ENCODE data around the gene MTHFD1L. TPM values are rescaled to one million over a fixed set of nuclear protein-coding genes. Genes with fewer than 3 reads are reported as not detected.

Gene MTHFD1L
- total RNA-seq, 2 experiments from 2014 or later = 155 to 158 TPM

DNA sequence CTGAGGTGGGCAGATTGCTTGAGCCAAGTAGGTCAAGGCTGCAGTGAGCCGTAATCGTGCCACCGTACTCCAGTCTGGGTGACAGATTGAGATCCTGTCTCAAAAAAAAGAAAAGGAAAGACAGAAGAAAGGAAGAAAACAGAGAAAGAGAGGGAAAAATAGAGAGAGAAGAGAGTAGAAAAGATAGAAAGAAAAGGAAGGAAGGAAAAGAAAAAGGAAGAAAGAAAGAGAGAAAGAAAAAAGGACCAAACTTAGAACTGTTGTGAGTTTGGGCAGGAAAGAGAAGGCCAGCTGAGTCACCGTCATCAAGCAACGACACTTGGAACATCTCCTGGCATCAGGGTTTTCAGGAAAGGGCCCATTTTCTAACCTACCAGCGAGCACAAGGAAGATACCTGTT, 278.3 kb downstream of the MTHFD1L start:
- ChIA-PET CTCF (no interaction called here), POLR2A (no interaction called here)
- DNase-seq (no peak), ATAC-seq (no peak)
- Mint-ChIP-seq H3K4me3 (no peak overlapping the region), H3K4me1 (ENCODE audit: low read depth) (no peaks in the 10 kb centered on the region), H3K9me3 (no peaks in the 10 kb centered on the region), H3K36me3 (ENCODE audit: low read depth) (no peaks in the 10 kb centered on the region), H3K27ac (no peak overlapping the region), H3K27me3 (peaks cover 2% of the 10 kb centered on the region)
- intact Hi-C loops (cut with micrococcal nuclease) = no loop called here
- TF ChIP-seq, protein P1, sequence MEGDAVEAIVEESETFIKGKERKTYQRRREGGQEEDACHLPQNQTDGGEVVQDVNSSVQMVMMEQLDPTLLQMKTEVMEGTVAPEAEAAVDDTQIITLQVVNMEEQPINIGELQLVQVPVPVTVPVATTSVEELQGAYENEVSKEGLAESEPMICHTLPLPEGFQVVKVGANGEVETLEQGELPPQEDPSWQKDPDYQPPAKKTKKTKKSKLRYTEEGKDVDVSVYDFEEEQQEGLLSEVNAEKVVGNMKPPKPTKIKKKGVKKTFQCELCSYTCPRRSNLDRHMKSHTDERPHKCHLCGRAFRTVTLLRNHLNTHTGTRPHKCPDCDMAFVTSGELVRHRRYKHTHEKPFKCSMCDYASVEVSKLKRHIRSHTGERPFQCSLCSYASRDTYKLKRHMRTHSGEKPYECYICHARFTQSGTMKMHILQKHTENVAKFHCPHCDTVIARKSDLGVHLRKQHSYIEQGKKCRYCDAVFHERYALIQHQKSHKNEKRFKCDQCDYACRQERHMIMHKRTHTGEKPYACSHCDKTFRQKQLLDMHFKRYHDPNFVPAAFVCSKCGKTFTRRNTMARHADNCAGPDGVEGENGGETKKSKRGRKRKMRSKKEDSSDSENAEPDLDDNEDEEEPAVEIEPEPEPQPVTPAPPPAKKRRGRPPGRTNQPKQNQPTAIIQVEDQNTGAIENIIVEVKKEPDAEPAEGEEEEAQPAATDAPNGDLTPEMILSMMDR (IDR thresholded peaks at IDR 0.05) = no peak

DNA sequence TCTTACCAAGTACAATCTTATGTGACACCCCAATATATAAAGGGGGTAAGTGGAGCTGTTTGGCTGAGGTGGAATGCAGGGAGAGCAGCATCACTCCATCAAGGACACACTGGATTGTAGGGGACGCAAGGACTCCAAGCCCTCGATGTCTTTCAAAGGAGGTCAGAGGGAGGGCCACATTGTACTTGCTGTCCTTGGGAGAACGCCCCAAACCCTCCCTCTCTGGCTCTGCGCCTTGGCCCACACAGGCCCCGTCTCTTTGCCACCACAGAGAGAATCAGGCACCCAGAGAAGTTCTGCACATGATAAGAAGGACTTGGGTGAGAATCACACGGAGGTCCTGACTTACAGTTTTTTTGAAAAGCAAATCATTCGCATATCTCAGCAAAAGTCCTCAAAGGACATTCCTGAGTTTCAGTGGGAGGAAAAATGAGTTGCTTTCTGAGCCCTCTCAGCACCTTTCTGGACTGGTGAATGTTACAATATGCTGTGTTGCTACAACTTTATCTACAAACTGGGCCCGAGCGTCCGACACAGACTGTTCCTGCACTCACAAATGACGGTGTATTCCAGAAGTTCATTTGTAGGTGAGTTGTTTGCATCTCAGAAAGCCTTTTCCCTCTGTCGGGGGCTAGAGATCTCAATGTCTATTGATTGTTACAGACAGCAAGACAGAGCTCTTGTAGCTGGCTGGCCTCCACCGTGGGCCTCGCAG, 281.8 kb downstream of the MTHFD1L start:
- TF ChIP-seq, protein P1 (IDR thresholded peaks at IDR 0.05) = no peak
- DNase-seq = no peak
- Mint-ChIP-seq H3K4me3 (no peak overlapping the region), H3K27me3 (peaks cover 6% of the 10 kb centered on the region), H3K27ac (no peak overlapping the region), H3K4me1 (ENCODE audit: low read depth) (no peaks in the 10 kb centered on the region), H3K9me3 (no peaks in the 10 kb centered on the region), H3K36me3 (ENCODE audit: low read depth) (no peaks in the 10 kb centered on the region)
- ChIA-PET CTCF (no interaction called here), POLR2A (no interaction called here)
- intact Hi-C loops (cut with micrococcal nuclease) = no loop called here
- no peak for ATAC-seq

DNA sequence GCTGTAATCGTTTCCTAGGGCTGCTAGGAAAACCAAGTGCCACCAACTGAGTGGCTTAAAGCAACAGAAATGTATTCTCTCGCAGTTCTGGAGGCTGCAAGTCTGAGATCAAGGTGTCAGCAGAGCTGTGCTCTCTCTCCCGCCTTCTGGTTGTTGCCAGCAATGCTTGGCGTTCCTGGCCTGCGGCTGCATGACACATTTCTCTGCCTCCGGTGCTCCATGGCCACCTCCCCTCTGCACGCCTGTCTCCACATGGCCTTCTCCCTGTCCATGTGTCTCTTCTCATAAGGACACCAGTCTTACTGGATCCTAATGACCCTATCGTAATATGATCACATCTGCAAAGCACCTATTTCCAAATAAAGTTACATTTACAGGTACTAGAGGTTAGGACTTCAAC, 282.6 kb downstream of the MTHFD1L start:
- POLR2A ChIA-PET = no interaction called here
- Mint-ChIP-seq H3K36me3 (ENCODE audit: low read depth) (no peaks in the 10 kb centered on the region), H3K4me1 (ENCODE audit: low read depth) (no peaks in the 10 kb centered on the region), H3K27ac (no peak overlapping the region), H3K9me3 (no peaks in the 10 kb centered on the region), H3K4me3 (no peak overlapping the region), H3K27me3 (peaks cover 9% of the 10 kb centered on the region)
- DNase-seq (no peak), ATAC-seq (no peak)
- TF ChIP-seq, protein P1 (IDR thresholded peaks at IDR 0.05) = no peak
- intact Hi-C loops (cut with micrococcal nuclease) = no loop called here
- CTCF ChIA-PET = interaction anchor here (0.6 kb wide), 1 partner anchor 176 kb away, joined by 3 read pairs; no protein-coding TSS in a partner anchor

DNA sequence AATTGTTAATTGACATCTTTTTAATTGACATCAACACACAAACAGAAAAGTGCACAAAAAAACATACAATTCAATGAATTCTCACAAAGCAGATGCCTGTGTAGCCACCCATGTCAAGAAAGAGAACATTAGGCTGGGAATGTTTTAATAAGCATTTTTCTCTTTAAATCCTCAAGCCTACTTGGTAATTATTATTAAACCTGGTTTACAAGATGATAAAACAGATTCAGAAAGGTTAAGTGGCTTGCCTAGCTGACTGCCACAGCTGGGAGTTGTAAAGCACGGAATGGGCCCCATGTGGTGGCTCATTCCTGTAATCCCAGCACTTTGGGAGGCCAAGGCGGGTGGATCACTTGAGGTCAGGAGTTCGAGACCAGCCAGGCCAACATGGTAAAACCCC, 284.3 kb downstream of the MTHFD1L start:
- H3K36me3 Mint-ChIP-seq (ENCODE audit: low read depth) = no peaks in the 10 kb centered on the region
- ChIA-PET CTCF (interaction anchor here (1.9 kb wide), 1 partner anchor 175 kb away, joined by 5 read pairs; no protein-coding TSS in a partner anchor), POLR2A (no interaction called here)
- H3K4me3 Mint-ChIP-seq = no peak overlapping the region
- intact Hi-C loops (cut with micrococcal nuclease) = no loop called here
- no peaks in the 10 kb centered on the region for H3K4me1 Mint-ChIP-seq (ENCODE audit: low read depth)
- DNase-seq = no peak
- ATAC-seq = no peak
- H3K27ac Mint-ChIP-seq = no peak overlapping the region
- TF ChIP-seq, protein P1 (IDR thresholded peaks at IDR 0.05) = no peak
- H3K27me3 Mint-ChIP-seq = peaks cover 15% of the 10 kb centered on the region
- no peaks in the 10 kb centered on the region for H3K9me3 Mint-ChIP-seq

All from activated CD8-positive, alpha-beta T cell treated with anti-CD3 and anti-CD28 coated beads for 36 hours (primary cell).